ENCODE results near the gene NRG2.

GRCh38 chr5:139886213-139886612 is 156.9 kb downstream of the NRG2 start:
- TF ChIP-seq, protein P1, sequence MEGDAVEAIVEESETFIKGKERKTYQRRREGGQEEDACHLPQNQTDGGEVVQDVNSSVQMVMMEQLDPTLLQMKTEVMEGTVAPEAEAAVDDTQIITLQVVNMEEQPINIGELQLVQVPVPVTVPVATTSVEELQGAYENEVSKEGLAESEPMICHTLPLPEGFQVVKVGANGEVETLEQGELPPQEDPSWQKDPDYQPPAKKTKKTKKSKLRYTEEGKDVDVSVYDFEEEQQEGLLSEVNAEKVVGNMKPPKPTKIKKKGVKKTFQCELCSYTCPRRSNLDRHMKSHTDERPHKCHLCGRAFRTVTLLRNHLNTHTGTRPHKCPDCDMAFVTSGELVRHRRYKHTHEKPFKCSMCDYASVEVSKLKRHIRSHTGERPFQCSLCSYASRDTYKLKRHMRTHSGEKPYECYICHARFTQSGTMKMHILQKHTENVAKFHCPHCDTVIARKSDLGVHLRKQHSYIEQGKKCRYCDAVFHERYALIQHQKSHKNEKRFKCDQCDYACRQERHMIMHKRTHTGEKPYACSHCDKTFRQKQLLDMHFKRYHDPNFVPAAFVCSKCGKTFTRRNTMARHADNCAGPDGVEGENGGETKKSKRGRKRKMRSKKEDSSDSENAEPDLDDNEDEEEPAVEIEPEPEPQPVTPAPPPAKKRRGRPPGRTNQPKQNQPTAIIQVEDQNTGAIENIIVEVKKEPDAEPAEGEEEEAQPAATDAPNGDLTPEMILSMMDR (IDR thresholded peaks at IDR 0.05): no peak
- no peak for TF ChIP-seq POLR2A (IDR thresholded peaks at IDR 0.05)
